C4-2B (cell line): ENCODE results near the gene VPS13C.

ENCODE experiments used
- H3K27ac ChIP-seq: fragments of 450-650 bp; 2 replicates; pipeline ENCODE4 v1.5.1; 2017
- CTCF ChIP-seq: fragments of 450-650 bp; conservative IDR thresholded peaks from 2 replicates; pipeline ENCODE4 v1.5.1; 2017; ENCODE audit warnings: mild to moderate bottlenecking
- ZFX ChIP-seq: fragments of 450-650 bp; IDR thresholded peaks from 2 replicates; pipeline ENCODE4 v1.6.1; 2017

VPS13C gene

DNA sequence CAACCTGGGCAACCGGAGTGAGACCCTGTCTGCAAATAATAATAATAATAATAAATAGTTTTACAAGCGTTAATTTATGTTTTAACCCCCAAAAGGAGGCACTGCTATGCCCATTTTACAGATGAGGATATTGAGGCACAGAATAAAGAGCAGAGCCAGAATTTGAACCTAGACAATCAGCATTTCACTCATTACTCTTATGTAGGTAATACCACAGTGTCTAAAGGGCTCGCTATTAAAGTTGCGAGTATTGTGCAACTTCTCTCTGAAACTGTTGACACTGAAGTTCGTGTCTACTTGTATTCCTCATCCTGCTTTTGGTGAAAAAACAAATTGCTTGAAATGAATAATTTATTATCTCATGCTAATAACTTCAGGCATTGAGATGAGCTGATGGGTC is 9.3 kb upstream of the VPS13C start:
- no peak overlapping the region for H3K27ac ChIP-seq
- no peak for TF ChIP-seq ZFX

DNA sequence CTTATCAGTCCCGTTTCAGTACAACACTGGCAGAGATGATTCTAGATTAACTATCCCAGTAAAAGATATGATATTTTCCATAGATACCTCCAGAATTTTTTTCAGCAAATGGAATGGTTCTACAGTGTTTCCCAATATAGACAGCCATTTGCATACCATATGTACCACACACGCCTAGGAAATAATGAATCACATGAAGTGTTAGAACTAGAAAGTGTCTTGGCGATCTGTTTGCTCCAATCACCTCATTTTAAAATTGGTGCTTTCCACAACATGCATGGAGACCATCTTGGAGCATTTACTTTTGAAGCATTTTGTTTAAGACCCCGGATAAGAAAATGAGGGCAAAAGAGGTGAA is 8.5 kb upstream of the VPS13C start:
- H3K27ac ChIP-seq, result no peak overlapping the region
- no peak; the same call in 1 of the 2 replicates for TF ChIP-seq CTCF
- no peak for TF ChIP-seq ZFX

DNA sequence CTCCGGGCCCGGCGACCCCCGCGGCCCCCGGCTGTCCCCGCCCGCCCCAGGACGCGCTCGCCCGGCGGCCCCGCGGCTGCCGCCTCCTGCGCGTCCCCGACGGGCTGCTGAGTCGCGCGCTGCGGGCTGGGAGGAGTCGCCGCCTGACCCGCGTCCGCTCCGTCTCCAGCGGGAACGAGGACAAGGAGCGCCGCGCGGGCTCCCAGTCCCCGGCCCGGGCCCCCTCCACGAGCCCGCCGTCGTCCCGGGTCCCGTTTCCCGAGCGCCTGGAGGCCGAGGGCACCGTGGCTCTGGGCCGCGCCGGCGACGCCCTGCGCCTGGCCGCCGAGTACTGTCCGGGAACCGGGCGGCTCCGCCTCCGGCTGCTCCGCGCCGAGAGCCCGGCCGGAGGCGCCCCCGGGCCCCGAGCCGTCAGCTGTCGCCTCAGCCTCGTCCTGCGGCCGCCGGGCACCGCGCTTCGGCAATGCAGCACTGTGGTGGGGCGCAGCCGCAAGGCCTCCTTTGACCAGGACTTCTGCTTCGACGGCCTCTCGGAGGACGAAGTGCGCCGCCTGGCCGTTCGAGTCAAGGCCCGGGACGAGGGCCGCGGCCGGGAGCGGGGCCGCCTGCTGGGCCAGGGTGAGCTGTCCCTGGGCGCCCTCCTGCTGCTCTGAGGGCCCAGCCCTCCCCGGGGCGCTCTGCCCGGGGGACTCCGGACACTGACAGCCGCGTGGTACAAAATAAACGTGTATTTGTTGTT is 8.0 kb upstream of the VPS13C start:
- TF ChIP-seq CTCF, result peak; percentile 31
- peak; percentile 49 for TF ChIP-seq ZFX
- H3K27ac ChIP-seq, result no peak overlapping the region

DNA sequence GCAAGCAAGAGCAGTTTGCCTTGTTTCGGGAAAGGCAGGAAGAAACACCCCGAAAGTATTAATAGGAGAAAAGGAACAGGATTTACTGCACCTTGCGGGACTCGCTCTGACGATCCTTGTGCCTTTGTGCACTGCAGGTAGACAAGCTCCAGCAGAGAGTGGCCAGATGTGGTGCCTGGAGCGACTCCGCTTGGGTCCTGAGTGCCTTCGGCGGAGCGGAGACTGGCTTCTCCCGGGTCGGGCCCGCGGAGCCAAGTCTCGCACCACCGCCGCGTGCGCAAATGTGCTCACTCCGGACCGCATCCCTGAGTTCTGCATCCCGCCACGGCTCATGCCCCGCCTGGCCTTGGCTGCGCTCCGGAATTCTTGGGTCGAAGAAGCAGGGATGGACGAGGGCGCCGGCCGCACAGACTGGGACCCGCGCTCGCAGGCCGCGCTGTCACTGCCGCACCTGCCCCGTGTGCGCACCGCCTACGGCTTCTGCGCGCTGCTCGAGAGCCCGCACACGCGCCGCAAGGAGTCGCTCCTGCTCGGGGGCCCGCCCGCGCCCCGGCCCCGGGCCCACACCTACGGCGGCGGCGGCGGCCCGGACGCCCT is 7.3 kb upstream of the VPS13C start:
- TF ChIP-seq ZFX (no peak), CTCF (no peak)
- H3K27ac ChIP-seq, result no peak overlapping the region

DNA sequence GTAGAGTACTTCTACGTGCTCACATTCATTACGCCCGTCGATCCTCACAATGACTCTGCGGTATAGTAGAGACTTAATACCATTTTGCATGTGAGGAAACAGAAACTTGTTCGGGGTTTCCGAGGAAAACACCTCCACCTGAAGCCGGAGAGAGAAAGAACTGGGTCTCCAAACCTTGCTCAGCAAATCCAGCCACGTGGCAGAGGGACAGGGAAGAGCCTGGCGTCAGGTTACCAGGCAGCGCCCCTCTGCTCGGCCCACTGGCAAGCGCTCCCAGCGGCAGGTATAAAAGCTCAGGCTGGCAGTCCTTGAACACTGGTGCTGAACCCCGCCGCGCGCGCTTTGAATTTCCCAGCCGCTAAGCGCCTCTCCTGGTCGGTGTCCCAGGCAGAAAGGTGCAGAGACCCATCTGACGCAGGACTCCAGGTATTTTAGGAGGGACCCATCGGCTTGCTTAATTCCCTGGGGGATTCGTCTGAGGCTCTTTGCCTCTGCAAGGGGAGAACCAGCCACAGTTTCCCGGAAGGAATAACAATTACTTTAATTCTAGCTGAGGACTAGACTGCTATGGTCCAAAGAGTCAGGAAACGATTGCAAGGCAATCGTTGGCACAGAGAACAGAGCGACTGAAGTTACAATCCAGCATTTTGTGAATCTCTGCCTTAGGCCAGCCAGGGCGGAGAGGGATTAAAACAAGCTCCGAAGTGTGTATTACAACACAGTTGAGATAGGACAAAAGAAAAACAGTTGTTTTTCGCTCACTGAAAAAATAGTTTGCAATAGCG is 6.6 kb upstream of the VPS13C start, which contains the start of gene C2CD4A:
Gene C2CD4A (plus strand): TSS at position 315 of the 785 bp plus-strand sequence. CDS start 637 bp downstream, outside the sequence.
- H3K27ac ChIP-seq, result no peak within 1 kb of the TSS
- no peak for TF ChIP-seq ZFX
- peak; percentile 26 for TF ChIP-seq CTCF

GRCh38 chr15:62063825-62064635 is 3.8 kb upstream of the VPS13C start:
- H3K27ac ChIP-seq, result no peak overlapping the region
- no peak for TF ChIP-seq CTCF
- no peak for TF ChIP-seq ZFX

GRCh38 chr15:62060896-62061280 is 641 bp upstream of the VPS13C start:
- TF ChIP-seq ZFX (no peak), CTCF (no peak)
- H3K27ac ChIP-seq, result peak overlapping the region; percentile 83
